ENCODE results near the gene PTOV1.

The PTOV1 gene

GRCh38 chr19:49831592-49831991, 19.4 kb upstream of the PTOV1 start:
- no peak for TF ChIP-seq FOXM1 (IDR thresholded peaks at IDR 0.05; ENCODE audit: borderline replicate concordance, low read depth)
- TF ChIP-seq CREB1 (IDR thresholded peaks at IDR 0.05; ENCODE audit: low read depth), result no peak
- TF ChIP-seq MAX (IDR thresholded peaks at IDR 0.05), result no peak
- no peak for TF ChIP-seq ZBTB7A (IDR thresholded peaks at IDR 0.05; ENCODE audit: low read depth)
- TF ChIP-seq NFIC (IDR thresholded peaks at IDR 0.05), result no peak
- TF ChIP-seq USF1 (IDR thresholded peaks at IDR 0.05), result no peak
- TF ChIP-seq CEBPB (IDR thresholded peaks at IDR 0.05), result no peak
- no peak for TF ChIP-seq YY1 (IDR thresholded peaks at IDR 0.05; ENCODE audit: low read depth)
- TF ChIP-seq RAD21 (IDR thresholded peaks at IDR 0.05; ENCODE audit: low read depth), result no peak
- no peak for TF ChIP-seq EP300 (IDR thresholded peaks at IDR 0.05; ENCODE audit: borderline replicate concordance)
- TF ChIP-seq TAF1 (IDR thresholded peaks at IDR 0.05; ENCODE audit: low read depth), result no peak
- TF ChIP-seq TCF12 (IDR thresholded peaks at IDR 0.05; ENCODE audit: low read depth), result no peak
- TF ChIP-seq REST (IDR thresholded peaks at IDR 0.05; ENCODE audit: low read depth), result no peak
- TF ChIP-seq EGR1 (IDR thresholded peaks at IDR 0.05), result no peak
- TF ChIP-seq TEAD4 (IDR thresholded peaks at IDR 0.05), result no peak

GRCh38 chr19:49832556-49832955, 18.4 kb upstream of the PTOV1 start:
- TF ChIP-seq CREB1 (IDR thresholded peaks at IDR 0.05; ENCODE audit: low read depth) (no peak), TCF12 (IDR thresholded peaks at IDR 0.05; ENCODE audit: low read depth) (no peak), RAD21 (IDR thresholded peaks at IDR 0.05; ENCODE audit: low read depth) (no peak), NFIC (IDR thresholded peaks at IDR 0.05) (no peak), TEAD4 (IDR thresholded peaks at IDR 0.05) (no peak)

GRCh38 chr19:49833599-49833998, 17.4 kb upstream of the PTOV1 start:
- TF ChIP-seq MAX (IDR thresholded peaks at IDR 0.05) (no peak), YY1 (IDR thresholded peaks at IDR 0.05; ENCODE audit: low read depth) (no peak), RAD21 (IDR thresholded peaks at IDR 0.05; ENCODE audit: low read depth) (no peak), REST (IDR thresholded peaks at IDR 0.05; ENCODE audit: low read depth) (no peak), TCF12 (IDR thresholded peaks at IDR 0.05; ENCODE audit: low read depth) (no peak), USF1 (IDR thresholded peaks at IDR 0.05) (no peak), EP300 (IDR thresholded peaks at IDR 0.05; ENCODE audit: borderline replicate concordance) (no peak)

- no peak for TF ChIP-seq CEBPB (IDR thresholded peaks at IDR 0.05)
- no peak for TF ChIP-seq FOXM1 (IDR thresholded peaks at IDR 0.05; ENCODE audit: borderline replicate concordance, low read depth)
- no peak for TF ChIP-seq REST (IDR thresholded peaks at IDR 0.05; ENCODE audit: low read depth)
- TF ChIP-seq CREB1 (IDR thresholded peaks at IDR 0.05; ENCODE audit: low read depth), result no peak
- no peak for TF ChIP-seq EP300 (IDR thresholded peaks at IDR 0.05; ENCODE audit: borderline replicate concordance)
- no peak for TF ChIP-seq TCF12 (IDR thresholded peaks at IDR 0.05; ENCODE audit: low read depth)
- no peak for TF ChIP-seq EGR1 (IDR thresholded peaks at IDR 0.05)
- TF ChIP-seq TAF1 (IDR thresholded peaks at IDR 0.05; ENCODE audit: low read depth), result no peak
- no peak for TF ChIP-seq USF1 (IDR thresholded peaks at IDR 0.05)
- no peak for TF ChIP-seq YY1 (IDR thresholded peaks at IDR 0.05; ENCODE audit: low read depth)
- no peak for TF ChIP-seq RAD21 (IDR thresholded peaks at IDR 0.05; ENCODE audit: low read depth)
- no peak for TF ChIP-seq TEAD4 (IDR thresholded peaks at IDR 0.05)
- TF ChIP-seq MAX (IDR thresholded peaks at IDR 0.05), result no peak
- TF ChIP-seq NFIC (IDR thresholded peaks at IDR 0.05), result no peak
- no peak for TF ChIP-seq ZBTB7A (IDR thresholded peaks at IDR 0.05; ENCODE audit: low read depth)
Measured at GRCh38 chr19:49835562-49835961, 15.4 kb upstream of the PTOV1 start.
